ENCODE data around the gene GABRG3. TPM values are rescaled to one million over a fixed set of nuclear protein-coding genes. Genes with fewer than 3 reads are reported as not detected.

The GABRG3 gene
- total RNA-seq, 2 experiments from 2014 or later, result not detected

DNA sequence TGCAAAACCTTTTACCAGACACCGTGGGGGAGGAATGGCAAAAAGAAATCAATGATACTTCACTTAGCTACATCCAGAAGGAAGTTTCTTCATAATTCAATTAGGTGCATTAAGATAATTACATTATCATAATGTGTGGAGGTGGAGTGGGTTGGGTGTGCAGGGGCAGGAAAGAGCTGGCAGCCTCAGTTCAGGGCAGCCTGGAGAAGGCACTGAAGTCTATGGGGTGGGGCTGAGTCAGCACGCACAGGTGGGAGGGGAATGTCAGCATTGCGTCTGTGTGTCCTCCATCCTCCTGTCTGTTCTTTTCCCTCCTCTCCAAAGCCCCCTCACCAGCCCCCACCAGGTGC, 278.8 kb downstream of the GABRG3 start:
- ChIA-PET CTCF (no interaction called here), POLR2A (no interaction called here)
- Mint-ChIP-seq H3K9me3 (peaks cover 6% of the 10 kb centered on the region), H3K36me3 (ENCODE audit: low read depth) (no peaks in the 10 kb centered on the region), H3K4me1 (ENCODE audit: low read depth) (no peaks in the 10 kb centered on the region), H3K4me3 (no peak overlapping the region), H3K27me3 (no peaks in the 10 kb centered on the region), H3K27ac (no peak overlapping the region)
- intact Hi-C loops (cut with micrococcal nuclease), result no loop called here
- no peak for ATAC-seq
- TF ChIP-seq, protein P1, sequence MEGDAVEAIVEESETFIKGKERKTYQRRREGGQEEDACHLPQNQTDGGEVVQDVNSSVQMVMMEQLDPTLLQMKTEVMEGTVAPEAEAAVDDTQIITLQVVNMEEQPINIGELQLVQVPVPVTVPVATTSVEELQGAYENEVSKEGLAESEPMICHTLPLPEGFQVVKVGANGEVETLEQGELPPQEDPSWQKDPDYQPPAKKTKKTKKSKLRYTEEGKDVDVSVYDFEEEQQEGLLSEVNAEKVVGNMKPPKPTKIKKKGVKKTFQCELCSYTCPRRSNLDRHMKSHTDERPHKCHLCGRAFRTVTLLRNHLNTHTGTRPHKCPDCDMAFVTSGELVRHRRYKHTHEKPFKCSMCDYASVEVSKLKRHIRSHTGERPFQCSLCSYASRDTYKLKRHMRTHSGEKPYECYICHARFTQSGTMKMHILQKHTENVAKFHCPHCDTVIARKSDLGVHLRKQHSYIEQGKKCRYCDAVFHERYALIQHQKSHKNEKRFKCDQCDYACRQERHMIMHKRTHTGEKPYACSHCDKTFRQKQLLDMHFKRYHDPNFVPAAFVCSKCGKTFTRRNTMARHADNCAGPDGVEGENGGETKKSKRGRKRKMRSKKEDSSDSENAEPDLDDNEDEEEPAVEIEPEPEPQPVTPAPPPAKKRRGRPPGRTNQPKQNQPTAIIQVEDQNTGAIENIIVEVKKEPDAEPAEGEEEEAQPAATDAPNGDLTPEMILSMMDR (IDR thresholded peaks at IDR 0.05), result no peak
- no peak for DNase-seq

DNA sequence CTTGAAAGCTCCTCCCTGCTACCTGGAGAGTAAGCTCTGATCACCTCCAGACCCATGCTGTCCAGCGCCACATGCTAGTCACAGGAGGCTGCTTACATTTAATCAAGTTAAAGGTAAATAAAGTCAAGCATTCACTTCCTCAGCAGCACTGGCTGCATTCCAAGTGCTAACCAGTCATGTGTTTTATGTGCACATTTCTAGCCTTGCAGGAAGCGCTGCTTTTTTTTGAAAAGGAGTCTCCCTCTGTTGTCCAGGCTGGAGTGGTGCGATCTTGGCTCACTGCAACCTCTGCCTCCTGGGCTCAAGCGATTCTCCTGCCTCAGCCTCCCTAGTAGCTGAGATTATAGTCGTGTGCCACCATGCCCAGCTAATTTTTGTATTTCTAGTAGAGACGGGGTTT, 279.2 kb downstream of the GABRG3 start:
- H3K4me1 Mint-ChIP-seq (ENCODE audit: low read depth), result no peaks in the 10 kb centered on the region
- CTCF ChIA-PET, result no interaction called here

DNA sequence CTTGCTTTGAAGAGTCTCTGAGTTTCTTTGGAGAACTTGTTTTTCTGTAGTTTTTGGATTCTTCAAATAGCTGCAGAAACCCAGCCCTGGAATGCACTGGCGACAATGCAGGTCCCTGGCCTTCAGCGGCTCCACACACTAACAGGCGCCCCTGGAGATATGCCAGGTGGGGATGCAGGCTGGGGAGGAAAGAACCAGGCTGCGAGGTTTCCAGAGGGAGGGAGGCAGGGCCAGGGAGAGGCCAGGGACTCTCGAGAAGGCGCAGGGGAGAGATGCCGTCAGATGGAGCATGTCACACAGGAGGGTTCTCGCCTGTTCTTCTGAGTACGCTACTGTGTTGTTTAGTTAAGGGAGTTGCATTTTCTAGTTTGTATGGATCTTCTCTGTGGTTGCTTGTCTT, 283.1 kb downstream of the GABRG3 start:
- Mint-ChIP-seq H3K36me3 (ENCODE audit: low read depth) (no peaks in the 10 kb centered on the region), H3K27ac (no peak overlapping the region), H3K9me3 (peaks cover 4% of the 10 kb centered on the region), H3K4me3 (no peak overlapping the region), H3K27me3 (no peaks in the 10 kb centered on the region), H3K4me1 (ENCODE audit: low read depth) (no peaks in the 10 kb centered on the region)
- POLR2A ChIA-PET, result no interaction called here
- intact Hi-C loops (cut with micrococcal nuclease), result no loop called here
- DNase-seq (no peak), ATAC-seq (no peak)
- TF ChIP-seq, protein P1 (IDR thresholded peaks at IDR 0.05), result no peak
- CTCF ChIA-PET, result no interaction called here

More for the DNA sequence above, 279.2 kb downstream of the GABRG3 start:
- POLR2A ChIA-PET, result no interaction called here
- intact Hi-C loops (cut with micrococcal nuclease), result no loop called here
- DNase-seq, result no peak
- H3K36me3 Mint-ChIP-seq (ENCODE audit: low read depth), result no peaks in the 10 kb centered on the region
- peaks cover 6% of the 10 kb centered on the region for H3K9me3 Mint-ChIP-seq
- TF ChIP-seq, protein P1 (IDR thresholded peaks at IDR 0.05), result no peak
- no peak overlapping the region for H3K4me3 Mint-ChIP-seq
- no peak overlapping the region for H3K27ac Mint-ChIP-seq
- no peaks in the 10 kb centered on the region for H3K27me3 Mint-ChIP-seq
- no peak for ATAC-seq

DNA sequence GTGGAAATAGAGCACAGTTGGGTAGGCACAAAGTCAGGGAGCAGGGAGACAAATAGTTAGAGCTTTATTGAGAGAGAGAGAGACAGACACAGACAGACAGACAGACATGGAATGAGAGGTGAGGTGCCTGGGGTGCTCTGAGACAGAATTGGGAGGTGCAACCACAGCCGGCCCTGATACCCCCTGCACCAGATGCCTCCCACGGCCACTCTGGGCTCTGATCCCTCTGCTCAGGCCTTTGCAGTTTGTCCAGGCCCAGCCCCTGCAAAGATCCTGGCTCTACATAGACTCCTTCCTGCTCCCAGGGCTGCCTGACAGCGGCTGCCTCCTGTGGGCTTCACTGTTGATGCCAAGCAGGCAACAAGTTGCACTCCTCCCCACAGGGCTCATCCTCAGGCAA, 283.8 kb downstream of the GABRG3 start:
- no peaks in the 10 kb centered on the region for H3K27me3 Mint-ChIP-seq
- POLR2A ChIA-PET, result no interaction called here
- TF ChIP-seq, protein P1 (IDR thresholded peaks at IDR 0.05), result no peak

DNA sequence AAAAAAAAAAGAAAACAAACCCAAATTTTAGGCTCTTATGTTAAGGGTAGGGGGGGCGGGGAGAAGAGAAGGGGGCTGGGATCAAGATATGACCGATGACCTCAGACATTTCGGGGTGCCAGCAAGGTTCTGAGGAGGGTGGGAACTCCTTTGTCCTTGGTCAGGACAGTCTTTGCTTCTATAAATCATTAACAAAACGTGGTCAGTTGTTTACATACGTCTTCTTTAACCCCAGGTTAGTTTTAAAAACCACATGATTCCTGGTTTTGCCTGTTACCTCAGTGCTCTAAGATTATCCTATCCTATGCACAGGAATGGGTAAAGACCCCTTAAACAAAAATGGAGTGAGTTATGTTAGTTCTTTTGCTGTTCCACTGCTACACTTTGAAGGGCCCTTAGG, 285.5 kb downstream of the GABRG3 start:
- no peak for DNase-seq
- no peaks in the 10 kb centered on the region for H3K36me3 Mint-ChIP-seq (ENCODE audit: low read depth)
- H3K27me3 Mint-ChIP-seq, result no peaks in the 10 kb centered on the region
- no peak overlapping the region for H3K4me3 Mint-ChIP-seq
- ChIA-PET POLR2A (no interaction called here), CTCF (no interaction called here)
- H3K27ac Mint-ChIP-seq, result no peak overlapping the region
- no peaks in the 10 kb centered on the region for H3K4me1 Mint-ChIP-seq (ENCODE audit: low read depth)
- TF ChIP-seq, protein P1 (IDR thresholded peaks at IDR 0.05), result no peak
- H3K9me3 Mint-ChIP-seq, result peaks cover 8% of the 10 kb centered on the region
- no peak for ATAC-seq
- intact Hi-C loops (cut with micrococcal nuclease), result no loop called here

More for the DNA sequence above, 283.8 kb downstream of the GABRG3 start:
- CTCF ChIA-PET, result no interaction called here
- Mint-ChIP-seq H3K9me3 (peaks cover 8% of the 10 kb centered on the region), H3K36me3 (ENCODE audit: low read depth) (no peaks in the 10 kb centered on the region), H3K27ac (no peak overlapping the region), H3K4me3 (no peak overlapping the region), H3K4me1 (ENCODE audit: low read depth) (no peaks in the 10 kb centered on the region)
- ATAC-seq (no peak), DNase-seq (no peak)
- intact Hi-C loops (cut with micrococcal nuclease), result no loop called here

All from activated CD8-positive, alpha-beta T cell treated with anti-CD3 and anti-CD28 coated beads for 36 hours (primary cell).